Stimulated activated CD8-positive, alpha-beta memory T cell treated with anti-CD3 and anti-CD28 coated beads, Interleukin-4, amount 100 ng/mL, for 1 hour (primary cell): ENCODE data around the gene PARVG.

Source experiments
- DNase-seq, 2 donors: peaks; one replicate each; pipeline ENCODE4 v3.0.0-alpha.2; 2020; ENCODE audit warnings: low read depth in 2 of 2, low spot score in 1 of 2

Gene PARVG

DNA sequence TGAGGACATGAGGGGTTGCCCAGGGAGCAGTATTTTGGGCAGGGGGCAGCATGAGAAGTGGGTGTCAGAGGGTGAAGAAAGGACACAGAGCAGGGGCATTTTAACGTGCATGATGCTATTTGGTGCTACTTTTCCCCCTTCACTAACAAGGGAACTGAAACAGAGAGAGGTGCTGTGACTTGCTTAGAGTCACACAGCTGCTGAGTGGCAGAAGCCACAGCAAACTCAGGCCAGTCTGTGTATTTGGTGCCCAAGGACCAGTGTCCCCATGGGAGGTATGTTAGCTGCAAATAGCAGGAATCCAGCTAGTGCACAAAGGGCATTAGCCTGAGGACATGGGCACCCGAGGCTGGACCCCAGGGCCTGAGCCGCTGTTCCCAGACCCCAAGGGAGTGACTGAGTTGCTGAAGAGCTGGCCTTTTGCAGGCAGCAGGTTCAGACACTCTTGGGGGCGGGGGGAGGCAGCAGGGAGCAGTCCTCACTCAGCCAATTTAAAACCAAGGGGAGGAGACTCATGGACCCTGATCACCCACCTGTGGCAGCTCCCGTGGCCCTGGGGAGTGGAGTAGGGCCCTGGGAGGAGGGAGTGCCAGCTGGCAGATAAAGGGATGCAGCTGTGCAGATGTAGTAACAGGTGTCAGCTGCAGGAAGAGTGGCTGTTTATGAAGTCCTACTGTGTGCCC lies 14.6 kb downstream of the PARVG start:
- no peak for DNase-seq

GRCh38 chr22:44196241-44196640 lies 15.5 kb downstream of the PARVG start:
- no peak for DNase-seq

- no peak for DNase-seq
Observed at GRCh38 chr22:44196731-44197131, 16.0 kb downstream of the PARVG start.

GRCh38 chr22:44197271-44197670 lies 16.5 kb downstream of the PARVG start:
- DNase-seq: no peak

- DNase-seq: no peak
Observed at GRCh38 chr22:44199164-44199563, 18.4 kb downstream of the PARVG start.

GRCh38 chr22:44199866-44200265 lies 19.1 kb downstream of the PARVG start:
- no peak for DNase-seq

DNA sequence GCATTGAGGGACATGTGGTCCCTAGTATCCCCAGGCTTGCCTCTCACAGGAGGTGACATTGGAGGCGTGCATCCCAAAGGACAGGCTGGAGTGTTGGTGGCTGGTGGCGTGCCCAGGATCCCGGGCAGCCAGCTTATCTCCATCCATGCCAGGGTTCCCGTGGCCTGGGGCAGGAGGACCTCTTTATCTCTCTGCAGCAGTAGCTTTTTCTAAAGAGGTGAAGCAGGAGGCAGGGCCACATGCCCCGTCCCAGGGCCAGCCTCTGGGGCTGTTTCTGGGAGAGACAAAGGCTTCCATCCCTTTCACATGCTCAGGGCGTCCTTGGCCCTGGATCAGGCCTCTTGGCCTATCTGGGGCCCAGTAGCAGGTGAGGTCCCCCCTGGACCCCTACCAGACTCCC lies 19.7 kb downstream of the PARVG start:
- no peak for DNase-seq

GRCh38 chr22:44200855-44201550 lies 20.3 kb downstream of the PARVG start:
- no peak for DNase-seq

GRCh38 chr22:44201665-44202064 lies 20.9 kb downstream of the PARVG start:
- no peak for DNase-seq

DNA sequence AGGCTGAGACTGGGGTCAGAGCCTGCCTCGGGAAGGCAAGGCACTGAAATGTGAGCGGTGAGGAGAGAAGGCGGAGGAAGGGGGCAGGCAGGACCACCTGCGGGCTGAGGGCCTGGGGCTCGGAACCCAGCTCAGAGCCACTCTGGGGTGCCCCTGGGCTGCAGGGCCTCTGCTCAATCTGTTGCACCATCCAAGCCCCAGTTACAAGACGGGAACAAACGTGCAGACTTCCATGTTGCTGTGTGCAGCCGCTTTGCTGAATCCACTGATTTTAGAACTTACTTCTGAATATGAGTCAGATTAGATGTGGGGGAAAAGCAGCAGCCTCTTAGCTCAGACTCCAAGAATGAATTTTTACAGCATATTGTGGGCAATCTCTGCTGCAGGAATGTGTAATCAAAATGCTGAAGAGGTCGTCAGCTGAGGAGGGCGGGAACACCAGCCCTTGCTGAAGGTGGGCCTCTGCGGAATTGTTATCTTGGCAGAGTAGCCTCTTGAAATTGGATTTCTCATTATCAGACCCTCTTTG lies 21.6 kb downstream of the PARVG start:
- no peak for DNase-seq

GRCh38 chr22:44203203-44203602 lies 22.5 kb downstream of the PARVG start:
- no peak for DNase-seq

DNA sequence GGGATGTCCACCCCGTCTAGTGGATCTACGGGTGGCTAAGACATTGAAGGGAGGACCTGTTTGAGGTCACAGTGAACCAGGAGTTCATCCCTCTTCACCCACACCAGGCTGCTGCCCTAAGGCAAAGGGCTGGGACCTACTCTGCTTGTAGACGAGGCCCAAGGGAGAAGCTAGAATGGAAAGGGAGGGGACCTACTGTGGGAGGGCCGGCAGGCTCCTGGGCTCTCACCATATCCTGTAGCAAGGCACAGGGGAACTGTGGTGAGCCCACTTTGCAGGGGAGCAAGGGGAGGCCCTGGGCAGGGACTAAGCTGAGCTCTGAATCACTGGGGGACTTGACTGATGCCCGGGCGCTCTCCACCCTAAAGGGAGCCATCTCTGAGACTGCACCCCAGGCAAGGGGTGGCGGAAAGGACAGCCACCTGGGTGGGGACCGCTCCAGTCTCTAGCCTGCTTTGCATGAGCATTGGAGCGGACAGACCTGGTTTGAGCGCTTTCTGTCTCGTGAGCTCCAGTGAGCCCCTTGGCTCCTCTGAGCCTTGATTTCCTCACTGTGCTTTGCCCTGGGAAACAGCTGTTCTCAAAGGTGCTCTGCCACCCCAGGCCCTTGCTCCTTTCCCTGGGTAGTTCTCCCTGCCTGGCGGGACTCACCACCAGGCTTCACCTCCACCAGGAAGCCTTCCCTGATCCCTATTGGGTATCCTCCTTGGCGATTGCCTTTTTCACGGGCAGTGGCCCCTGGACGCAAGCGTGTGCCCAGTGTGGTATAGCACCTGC lies 24.2 kb downstream of the PARVG start:
- DNase-seq: no peak

GRCh38 chr22:44205516-44206329 lies 25.0 kb downstream of the PARVG start:
- no peak for DNase-seq

DNA sequence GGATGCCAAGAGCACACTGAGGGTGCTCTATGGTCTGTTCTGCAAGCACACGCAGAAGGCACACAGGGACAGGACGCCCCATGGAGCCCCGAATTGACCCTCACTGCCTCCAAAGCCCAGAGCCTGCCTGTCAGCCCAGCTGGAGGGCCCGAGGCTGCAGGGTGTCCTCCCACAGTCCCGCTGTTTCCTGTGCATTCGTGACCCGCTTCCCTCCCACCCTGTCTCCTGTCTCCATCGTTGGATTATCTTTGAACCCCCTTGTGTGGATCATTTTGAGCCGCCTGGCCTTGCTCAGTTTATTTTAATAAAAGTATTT lies 25.6 kb downstream of the PARVG start:
- DNase-seq: no peak

GRCh38 chr22:44206696-44207095 lies 26.0 kb downstream of the PARVG start:
- no peak for DNase-seq

DNA sequence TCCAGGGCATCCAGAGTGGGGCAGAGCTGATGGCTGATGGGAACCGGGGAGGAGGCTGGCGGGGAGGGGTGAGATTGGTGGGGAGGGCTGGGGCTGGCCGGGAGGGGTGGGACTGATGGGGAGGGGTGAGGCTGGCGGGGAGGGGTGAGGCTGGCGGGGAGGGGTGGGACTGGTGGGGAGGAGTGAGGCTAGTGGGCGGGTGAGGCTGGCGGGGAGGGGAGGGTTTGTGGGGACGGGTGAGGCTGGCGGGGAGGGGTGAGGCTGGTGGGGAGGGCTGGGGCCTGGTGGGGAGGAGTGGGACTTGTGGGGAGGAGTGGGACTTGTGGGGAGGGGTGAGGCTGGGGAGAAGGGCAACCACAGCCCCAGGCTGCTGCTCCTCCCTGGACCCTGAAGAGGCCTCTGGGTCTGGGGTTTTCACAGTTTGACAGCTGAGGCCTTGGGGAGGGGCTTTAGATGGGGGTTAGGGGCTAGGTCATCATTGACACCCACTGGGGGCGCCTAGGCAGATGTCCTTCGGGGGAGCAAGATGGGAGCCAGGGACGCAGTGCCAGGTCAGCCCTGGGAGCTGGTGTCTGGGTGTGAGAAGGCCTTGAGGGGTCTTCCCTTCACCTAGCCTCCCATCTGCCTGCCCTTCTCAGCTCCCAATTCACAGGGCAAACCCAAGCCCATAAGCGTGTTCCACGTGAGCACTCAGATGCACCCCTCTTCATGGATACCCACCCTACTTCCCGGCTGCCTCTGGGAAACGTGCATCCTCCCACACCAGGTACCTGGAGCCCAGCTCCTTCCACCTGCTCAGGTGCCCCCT lies 26.7 kb downstream of the PARVG start:
- no peak for DNase-seq

DNA sequence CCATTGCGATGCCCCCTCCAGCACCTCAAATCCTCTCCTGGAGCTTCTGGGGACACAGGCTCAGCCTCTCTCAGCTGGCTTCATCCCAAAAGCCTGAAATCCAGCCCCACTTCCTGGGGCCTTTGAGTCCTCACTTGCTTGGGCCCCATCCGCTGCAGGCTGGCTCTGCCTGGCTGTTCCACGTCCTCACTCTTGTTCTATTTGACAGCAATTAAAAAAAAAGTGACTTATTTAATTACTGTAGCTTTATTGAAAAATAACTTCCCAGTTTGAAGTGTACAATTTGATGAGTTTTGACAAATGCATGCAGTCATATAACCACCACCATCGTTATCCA lies 27.2 kb downstream of the PARVG start:
- no peak for DNase-seq

DNA sequence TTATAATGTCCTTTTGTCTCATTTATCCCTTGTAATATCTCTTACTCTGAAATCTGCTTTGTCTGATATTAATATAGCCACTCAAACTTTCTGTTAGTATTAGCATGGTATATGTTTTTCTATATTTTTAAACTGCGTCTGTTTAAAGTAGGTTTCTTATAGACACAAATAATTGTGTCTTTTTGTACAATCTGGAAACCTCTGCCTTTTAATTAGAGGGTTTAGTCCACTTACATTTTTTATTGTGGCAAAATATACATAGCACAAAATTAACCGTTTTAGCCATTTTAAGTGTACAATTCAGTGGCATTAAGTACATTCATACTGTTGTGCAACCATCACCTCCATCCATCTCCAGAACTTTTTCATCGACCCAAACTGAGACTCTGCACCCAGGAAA lies 28.6 kb downstream of the PARVG start:
- DNase-seq: no peak

GRCh38 chr22:44210722-44211121 lies 30.0 kb downstream of the PARVG start:
- DNase-seq: no peak

- no peak for DNase-seq
Observed at GRCh38 chr22:44211256-44211945, 30.7 kb downstream of the PARVG start.
